Brain microvascular endothelial cell (primary cell): ENCODE results near the gene CRYZL1.
"Not testable (repeated sequence)": the region's sequence is repeated elsewhere in the genome, so short reads cannot be mapped to it uniquely, and the experiment has no call there.

Experiments used
- DNase-seq: peaks from one replicate; pipeline ENCODE4 v3.0.0-alpha.2; 2020
- H3K27ac ChIP-seq: fragments of 250-450 bp; sonication (Bioruptor Pico); 2 replicates; pipeline ENCODE4 v1.5.1; 2020; ENCODE audit warnings: mild to moderate bottlenecking, moderate library complexity
- H3K27me3 ChIP-seq: fragments of 250-450 bp; sonication (Bioruptor Pico); replicated peaks from 2 replicates; pipeline ENCODE4 v1.5.1; 2020; ENCODE audit warnings: mild to moderate bottlenecking
- H3K36me3 ChIP-seq: fragments of 250-450 bp; sonication (Bioruptor Pico); replicated peaks from 2 replicates; pipeline ENCODE4 v1.5.1; 2020; ENCODE audit warnings: mild to moderate bottlenecking
- H3K4me3 ChIP-seq: 2 replicates; pipeline ENCODE4 v1.5.1; 2011; ENCODE audit warnings: low read depth, mild to moderate bottlenecking, control low read depth, low read length, moderate library complexity
- CTCF ChIP-seq: IDR thresholded peaks from 2 replicates; pipeline ENCODE4 v1.5.1; 2011; ENCODE audit warnings: low read depth, mild to moderate bottlenecking, moderate library complexity, low read length, control low read depth, inconsistent platforms; ENCODE audit errors: missing control alignments
- in situ Hi-C: cut with HindIII; loops from 2 replicates; pipeline ENCODE4 v1.10.0; 2017; ENCODE audit warnings: low sequenced_read_pairs, low pct_ligation_motif_present

The CRYZL1 gene

GRCh38 chr21:33677450-33677849, 35.9 kb upstream of the CRYZL1 start:
- H3K27ac ChIP-seq: no peak overlapping the region
- in situ Hi-C loops: no loop called here
- no peaks in the 10 kb centered on the region for H3K27me3 ChIP-seq
- H3K36me3 ChIP-seq: no peaks in the 10 kb centered on the region
- no peak for DNase-seq
- no peak for TF ChIP-seq CTCF
- H3K4me3 ChIP-seq: no peak overlapping the region

GRCh38 chr21:33676666-33677065, 35.1 kb upstream of the CRYZL1 start:
- in situ Hi-C loops, H3K27ac ChIP-seq, DNase-seq, H3K36me3 ChIP-seq, H3K27me3 ChIP-seq, H3K4me3 ChIP-seq: not testable (repeated sequence)

- H3K4me3 ChIP-seq: no peak overlapping the region
- in situ Hi-C loops: no loop called here
- H3K27ac ChIP-seq: no peak overlapping the region
- TF ChIP-seq CTCF: no peak
- no peak for DNase-seq
- no peaks in the 10 kb centered on the region for H3K36me3 ChIP-seq
- H3K27me3 ChIP-seq: no peaks in the 10 kb centered on the region
Measured at GRCh38 chr21:33674226-33674625, 32.7 kb upstream of the CRYZL1 start.

- no peak for TF ChIP-seq CTCF
- no peak overlapping the region for H3K4me3 ChIP-seq
- no peaks in the 10 kb centered on the region for H3K27me3 ChIP-seq
- no peak for DNase-seq
- no peaks in the 10 kb centered on the region for H3K36me3 ChIP-seq
- no peak overlapping the region for H3K27ac ChIP-seq
- in situ Hi-C loops: no loop called here
Measured at GRCh38 chr21:33673473-33673872, 31.9 kb upstream of the CRYZL1 start.

- H3K27ac ChIP-seq: no peak overlapping the region
- H3K4me3 ChIP-seq: no peak overlapping the region
- DNase-seq: no peak
- H3K36me3 ChIP-seq: no peaks in the 10 kb centered on the region
- TF ChIP-seq CTCF: no peak
- no peaks in the 10 kb centered on the region for H3K27me3 ChIP-seq
- in situ Hi-C loops: no loop called here
Measured at GRCh38 chr21:33670076-33670978, 28.8 kb upstream of the CRYZL1 start.

- Histone ChIP-seq H3K27me3 (no peaks in the 10 kb centered on the region), H3K27ac (no peak overlapping the region), H3K36me3 (no peaks in the 10 kb centered on the region), H3K4me3 (no peak overlapping the region)
- in situ Hi-C loops: no loop called here
- TF ChIP-seq CTCF: no peak
- no peak for DNase-seq
Measured at GRCh38 chr21:33668620-33669019, 27.1 kb upstream of the CRYZL1 start.
